ENCODE measurements around the gene KISS1. TPM values are rescaled to one million over a fixed set of nuclear protein-coding genes. Genes with fewer than 3 reads are reported as not detected.

Gene KISS1
- total RNA-seq, 1 donor from 2014 or later = not detected

GRCh38 chr1:204150702-204151551 is 45.4 kb downstream of the KISS1 start:
- DNase-seq = no peak
- Mint-ChIP-seq H3K36me3 (ENCODE audit: low read depth) (no peaks in the 10 kb centered on the region), H3K27ac (no peak overlapping the region), H3K4me1 (peaks cover 2% of the 10 kb centered on the region), H3K4me3 (peak overlapping the region; percentile 71), H3K9me3 (no peaks in the 10 kb centered on the region), H3K27me3 (peaks cover 21% of the 10 kb centered on the region)
- peak; percentile 28 for ATAC-seq (ENCODE audit: low read depth)
- intact Hi-C loops (cut with micrococcal nuclease) = no loop called here
- CTCF ChIA-PET = no interaction called here
- TF ChIP-seq CTCF (IDR thresholded peaks at IDR 0.05) = no peak
- POLR2A ChIA-PET = no interaction called here

- intact Hi-C loops (cut with micrococcal nuclease) = no loop called here
- H3K36me3 Mint-ChIP-seq (ENCODE audit: low read depth) = no peaks in the 10 kb centered on the region
- TF ChIP-seq CTCF (IDR thresholded peaks at IDR 0.05) = no peak
- DNase-seq = no peak
- peaks cover 2% of the 10 kb centered on the region for H3K4me1 Mint-ChIP-seq
- ChIA-PET CTCF (no interaction called here), POLR2A (no interaction called here)
- peak overlapping the region; percentile 51 for H3K4me3 Mint-ChIP-seq
- ATAC-seq (ENCODE audit: low read depth) = no peak
- H3K27me3 Mint-ChIP-seq = peaks cover 16% of the 10 kb centered on the region
- no peaks in the 10 kb centered on the region for H3K9me3 Mint-ChIP-seq
- no peak overlapping the region for H3K27ac Mint-ChIP-seq
Observed at GRCh38 chr1:204149635-204150565, 46.4 kb downstream of the KISS1 start.

GRCh38 chr1:204149107-204149506 is 47.2 kb downstream of the KISS1 start:
- ChIA-PET POLR2A (no interaction called here), CTCF (no interaction called here)
- Mint-ChIP-seq H3K9me3 (no peaks in the 10 kb centered on the region), H3K27ac (no peak overlapping the region), H3K4me3 (no peak overlapping the region), H3K4me1 (peaks cover 2% of the 10 kb centered on the region), H3K36me3 (ENCODE audit: low read depth) (no peaks in the 10 kb centered on the region), H3K27me3 (peaks cover 17% of the 10 kb centered on the region)
- no peak for TF ChIP-seq CTCF (IDR thresholded peaks at IDR 0.05)
- intact Hi-C loops (cut with micrococcal nuclease) = no loop called here
- no peak for DNase-seq
- no peak for ATAC-seq (ENCODE audit: low read depth)

GRCh38 chr1:204147406-204148383 is 48.6 kb downstream of the KISS1 start:
- Mint-ChIP-seq H3K4me3 (no peak overlapping the region), H3K27me3 (peaks cover 12% of the 10 kb centered on the region), H3K36me3 (ENCODE audit: low read depth) (no peaks in the 10 kb centered on the region), H3K9me3 (no peaks in the 10 kb centered on the region), H3K27ac (no peak overlapping the region), H3K4me1 (peaks cover 2% of the 10 kb centered on the region)
- intact Hi-C loops (cut with micrococcal nuclease) = no loop called here
- DNase-seq = no peak
- no peak for ATAC-seq (ENCODE audit: low read depth)
- CTCF ChIA-PET = no interaction called here
- TF ChIP-seq CTCF (IDR thresholded peaks at IDR 0.05) = no peak
- POLR2A ChIA-PET = no interaction called here

Data from activated B cell treated with CpG ODN at 0.5 μM for 24 hours (primary cell).